Neural cell (in vitro differentiated cells): Measurements from ENCODE around the gene MEX3A. TPM values are rescaled to one million over a fixed set of nuclear protein-coding genes. Genes with fewer than 3 reads are reported as not detected.

ENCODE experiments used
- H2AFZ ChIP-seq: fragments of 200-600, 300-800 bp; sonication (generic), shearing (Covaris generic); 2 replicates; pipeline ENCODE4 v1.6.0; 2014; ENCODE audit warnings: low read depth, mild to moderate bottlenecking, antibody characterized with exemption, low read length, moderate library complexity
- H3F3A ChIP-seq: fragments of 200-600 bp; shearing (Covaris generic); 2 replicates; pipeline ENCODE4 v1.6.1; 2016; ENCODE audit warnings: mild to moderate bottlenecking, moderate library complexity, mixed read lengths, antibody characterized with exemption, low read length; ENCODE audit not compliant: insufficient read depth, poor library complexity, severe bottlenecking
- H3K27ac ChIP-seq: fragments of 200-600, 300-800 bp; sonication (generic), shearing (Covaris generic); 2 replicates; pipeline ENCODE4 v1.5.1; 2014; ENCODE audit warnings: mild to moderate bottlenecking, low read length, moderate library complexity
- H3K27me3 ChIP-seq: fragments of 300-800, 200-600 bp; sonication (generic), shearing (Covaris generic); 2 replicates; pipeline ENCODE4 v1.6.0; 2014; ENCODE audit warnings: mild to moderate bottlenecking, low read depth, low read length, moderate library complexity; ENCODE audit not compliant: insufficient read depth
- H3K36me3 ChIP-seq: fragments of 300-800, 200-600 bp; sonication (generic), shearing (Covaris generic); 2 replicates; pipeline ENCODE4 v1.5.1; 2014; ENCODE audit warnings: mild to moderate bottlenecking, antibody characterized with exemption, low read length, moderate library complexity; ENCODE audit not compliant: insufficient read depth
- H3K4me2 ChIP-seq: fragments of 300-800, 200-600 bp; sonication (generic), shearing (Covaris generic); 2 replicates; pipeline ENCODE4 v1.6.0; 2014; ENCODE audit warnings: mild to moderate bottlenecking, low read length
- H3K4me3 ChIP-seq: fragments of 300-800, 200-600 bp; sonication (generic), shearing (Covaris generic); 2 replicates; pipeline ENCODE4 v1.5.1; 2014; ENCODE audit warnings: mild to moderate bottlenecking, low read length, moderate library complexity
- H3K79me2 ChIP-seq: fragments of 200-600 bp; shearing (Covaris generic); replicated peaks from 2 replicates; pipeline ENCODE4 v1.6.0; 2014; ENCODE audit warnings: mild to moderate bottlenecking, low read length, moderate library complexity; ENCODE audit not compliant: insufficient read depth
- H3K9ac ChIP-seq: fragments of 300-800, 200-600 bp; sonication (generic), shearing (Covaris generic); 2 replicates; pipeline ENCODE4 v1.6.1; 2016; ENCODE audit warnings: mild to moderate bottlenecking, low read length, mixed read lengths
- H3K9me2 ChIP-seq: fragments of 200-600 bp; shearing (Covaris generic); 2 replicates; pipeline ENCODE4 v1.6.1; 2016; ENCODE audit warnings: mild to moderate bottlenecking, low read length, mixed read lengths; ENCODE audit not compliant: insufficient read depth
- H3K9me3 ChIP-seq: fragments of 200-600, 300-800 bp; sonication (generic), shearing (Covaris generic); 2 replicates; pipeline ENCODE4 v1.6.1; 2016; ENCODE audit warnings: mild to moderate bottlenecking, mixed run types, low read length, moderate library complexity, mixed read lengths
- H4K20me1 ChIP-seq: fragments of 200-600 bp; shearing (Covaris generic); 2 replicates; pipeline ENCODE4 v1.6.1; 2016; ENCODE audit warnings: mild to moderate bottlenecking, mixed run types; ENCODE audit not compliant: insufficient read depth
- CTCF ChIP-seq: fragments of 450-650 bp; IDR thresholded peaks from 2 replicates; pipeline ENCODE4 v1.5.1; 2014; ENCODE audit warnings: antibody characterized with exemption, mild to moderate bottlenecking, moderate library complexity; ENCODE audit not compliant: poor library complexity, severe bottlenecking
- EP300 ChIP-seq: fragments of 450-650 bp; conservative IDR thresholded peaks from 2 replicates; pipeline ENCODE4 v1.6.1; 2014; ENCODE audit warnings: antibody characterized with exemption, mild to moderate bottlenecking, moderate library complexity; ENCODE audit not compliant: poor library complexity, severe bottlenecking
- EZH2 ChIP-seq: fragments of 200-600, 300-800 bp; shearing (Covaris generic), sonication (generic); IDR thresholded peaks from 2 replicates; pipeline ENCODE4 v1.6.1; 2014; ENCODE audit warnings: antibody characterized with exemption, low read length, borderline replicate concordance, mild to moderate bottlenecking; ENCODE audit not compliant: insufficient read depth, poor library complexity, severe bottlenecking
- MXI1 ChIP-seq: fragments of 450-650 bp; conservative IDR thresholded peaks from 2 replicates; pipeline ENCODE4 v1.6.1; 2014; ENCODE audit warnings: antibody characterized with exemption, mild to moderate bottlenecking; ENCODE audit not compliant: poor library complexity, severe bottlenecking
- POLR2AphosphoS5 ChIP-seq: IDR thresholded peaks from 2 replicates; pipeline ENCODE4 v1.6.1; 2012
- RAD21 ChIP-seq: fragments of 450-650 bp; conservative IDR thresholded peaks from 2 replicates; pipeline ENCODE4 v1.6.1; 2014; ENCODE audit warnings: antibody characterized with exemption, mild to moderate bottlenecking, moderate library complexity
- REST ChIP-seq: IDR thresholded peaks from 2 replicates; pipeline ENCODE4 v1.6.1; 2012; ENCODE audit warnings: borderline replicate concordance
- SMC3 ChIP-seq: fragments of 450-650 bp; conservative IDR thresholded peaks from 2 replicates; pipeline ENCODE4 v1.6.1; 2014; ENCODE audit warnings: antibody characterized with exemption, mild to moderate bottlenecking, moderate library complexity; ENCODE audit not compliant: poor library complexity
- TAF1 ChIP-seq: IDR thresholded peaks from 2 replicates; pipeline ENCODE4 v1.6.1; 2012; ENCODE audit warnings: low read depth
- polyA plus RNA-seq: library from polyadenylated mRNA; depleted of rRNA; stranded (reverse); fragments of >200 nt; gene quantifications from 2 replicates; pipeline ENCODE4 v1.2.3, GENCODE V29; 2014

The MEX3A gene
- polyA plus RNA-seq, 1 donor from 2014 or later = 39.8 TPM

- TF ChIP-seq MXI1 (no peak), SMC3 (no peak), TAF1 (no peak)
These were observed 26.5 kb upstream of the MEX3A start (continued) for GRCh38 chr1:156108664-156109241.

- Histone ChIP-seq H3K9me2 (no peaks in the 10 kb centered on the region), H3K9me3 (no peaks in the 10 kb centered on the region), H2AFZ (no peak overlapping the region), H3K79me2 (peaks cover 23% of the 10 kb centered on the region), H4K20me1 (no peaks in the 10 kb centered on the region), H3K4me2 (no peak overlapping the region), H3K9ac (no peak overlapping the region), H3K36me3 (no peaks in the 10 kb centered on the region), H3K4me3 (no peak overlapping the region), H3K27ac (no peak overlapping the region), H3K27me3 (no peaks in the 10 kb centered on the region), H3F3A (peaks cover 5% of the 10 kb centered on the region)
- TF ChIP-seq EZH2 (no peak), POLR2AphosphoS5 (no peak), MXI1 (no peak), SMC3 (no peak), RAD21 (no peak), TAF1 (no peak), EP300 (no peak), CTCF (no peak), REST (no peak)
These were observed 25.8 kb upstream of the MEX3A start for GRCh38 chr1:156108057-156108456.

- Histone ChIP-seq H3K27me3 (no peaks in the 10 kb centered on the region), H3K4me3 (peak overlapping the region; percentile 53), H4K20me1 (no peaks in the 10 kb centered on the region), H3K9me3 (no peaks in the 10 kb centered on the region), H3F3A (peaks cover 5% of the 10 kb centered on the region), H3K27ac (peak overlapping the region; percentile 82), H3K36me3 (no peaks in the 10 kb centered on the region), H3K79me2 (peaks cover 28% of the 10 kb centered on the region), H3K4me2 (no peak overlapping the region), H3K9me2 (no peaks in the 10 kb centered on the region), H2AFZ (no peak overlapping the region), H3K9ac (peak overlapping the region; percentile 61)
- TF ChIP-seq SMC3 (no peak), TAF1 (no peak), MXI1 (no peak), RAD21 (no peak), REST (no peak), POLR2AphosphoS5 (no peak), CTCF (no peak), EZH2 (no peak), EP300 (no peak)
These were observed 24.6 kb upstream of the MEX3A start for GRCh38 chr1:156106624-156107488.
